ENCODE measurements around the gene CCDC91. TPM values are rescaled to one million over a fixed set of nuclear protein-coding genes. Genes with fewer than 3 reads are reported as not detected.

The CCDC91 gene
- total and polyA plus RNA-seq, 2 donors (not counting 1 experiment from before 2014, with no cell fraction given), result 23.9 to 47.6 TPM

- Histone ChIP-seq H3K36me3 (ENCODE audit: control insufficient read depth, insufficient read depth, low read length) (no peaks in the 10 kb centered on the region), H4K20me1 (ENCODE audit: control insufficient read depth, extremely low read depth, insufficient read depth, low read length) (no peaks in the 10 kb centered on the region), H3K27me3 (ENCODE audit: control insufficient read depth, insufficient read depth, low read length) (no peaks in the 10 kb centered on the region), H3K79me2 (ENCODE audit: control insufficient read depth, insufficient read depth, low read length) (no peaks in the 10 kb centered on the region), H3K9ac (ENCODE audit: insufficient read depth, low read length) (no peak overlapping the region), H3K4me1 (ENCODE audit: control insufficient read depth, extremely low read depth, insufficient read depth, low read length) (no peaks in the 10 kb centered on the region), H3K27ac (ENCODE audit: insufficient read depth, low read length) (no peak overlapping the region), H2AFZ (ENCODE audit: low read length) (no peak overlapping the region), H3K4me2 (ENCODE audit: extremely low read depth, insufficient read depth, low read length) (no peak overlapping the region), H3K9me3 (ENCODE audit: control insufficient read depth, insufficient read depth, low read depth, low read length) (no peaks in the 10 kb centered on the region), H3K4me3 (replicated peaks in 1 of 4; ENCODE audit: control extremely low read depth in 1 of 4, insufficient read depth in 1 of 4, low read depth in 3 of 4, low read length in 4 of 4) (no peak overlapping the region)
- TF ChIP-seq EZH2 (IDR thresholded peaks at IDR 0.05; ENCODE audit: low read length, missing control alignments), result no peak
- TF ChIP-seq, protein P1, sequence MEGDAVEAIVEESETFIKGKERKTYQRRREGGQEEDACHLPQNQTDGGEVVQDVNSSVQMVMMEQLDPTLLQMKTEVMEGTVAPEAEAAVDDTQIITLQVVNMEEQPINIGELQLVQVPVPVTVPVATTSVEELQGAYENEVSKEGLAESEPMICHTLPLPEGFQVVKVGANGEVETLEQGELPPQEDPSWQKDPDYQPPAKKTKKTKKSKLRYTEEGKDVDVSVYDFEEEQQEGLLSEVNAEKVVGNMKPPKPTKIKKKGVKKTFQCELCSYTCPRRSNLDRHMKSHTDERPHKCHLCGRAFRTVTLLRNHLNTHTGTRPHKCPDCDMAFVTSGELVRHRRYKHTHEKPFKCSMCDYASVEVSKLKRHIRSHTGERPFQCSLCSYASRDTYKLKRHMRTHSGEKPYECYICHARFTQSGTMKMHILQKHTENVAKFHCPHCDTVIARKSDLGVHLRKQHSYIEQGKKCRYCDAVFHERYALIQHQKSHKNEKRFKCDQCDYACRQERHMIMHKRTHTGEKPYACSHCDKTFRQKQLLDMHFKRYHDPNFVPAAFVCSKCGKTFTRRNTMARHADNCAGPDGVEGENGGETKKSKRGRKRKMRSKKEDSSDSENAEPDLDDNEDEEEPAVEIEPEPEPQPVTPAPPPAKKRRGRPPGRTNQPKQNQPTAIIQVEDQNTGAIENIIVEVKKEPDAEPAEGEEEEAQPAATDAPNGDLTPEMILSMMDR (conservative IDR thresholded peaks at IDR 0.05 in 1 of 2, IDR thresholded peaks at IDR 0.05 in 1 of 2; ENCODE audit: low read depth in 1 of 2, low read length in 2 of 2), result no peak
- DNase-seq (ENCODE audit: low read depth in 2 of 2), result no peak
Observed at GRCh38 chr12:28512876-28513275, 322.6 kb downstream of the CCDC91 start.

- Histone ChIP-seq H3K27ac (ENCODE audit: insufficient read depth, low read length) (no peak overlapping the region), H3K27me3 (ENCODE audit: control insufficient read depth, insufficient read depth, low read length) (no peaks in the 10 kb centered on the region), H3K9ac (ENCODE audit: insufficient read depth, low read length) (no peak overlapping the region), H3K79me2 (ENCODE audit: control insufficient read depth, insufficient read depth, low read length) (no peaks in the 10 kb centered on the region), H3K4me3 (replicated peaks in 1 of 4; ENCODE audit: control extremely low read depth in 1 of 4, insufficient read depth in 1 of 4, low read depth in 3 of 4, low read length in 4 of 4) (no peak overlapping the region), H2AFZ (ENCODE audit: low read length) (no peak overlapping the region), H3K4me1 (ENCODE audit: control insufficient read depth, extremely low read depth, insufficient read depth, low read length) (no peaks in the 10 kb centered on the region), H3K4me2 (ENCODE audit: extremely low read depth, insufficient read depth, low read length) (no peak overlapping the region), H4K20me1 (ENCODE audit: control insufficient read depth, extremely low read depth, insufficient read depth, low read length) (no peaks in the 10 kb centered on the region), H3K9me3 (ENCODE audit: control insufficient read depth, insufficient read depth, low read depth, low read length) (no peaks in the 10 kb centered on the region), H3K36me3 (ENCODE audit: control insufficient read depth, insufficient read depth, low read length) (no peaks in the 10 kb centered on the region)
- no peak for DNase-seq (ENCODE audit: low read depth in 2 of 2)
- TF ChIP-seq, protein P1 (conservative IDR thresholded peaks at IDR 0.05 in 1 of 2, IDR thresholded peaks at IDR 0.05 in 1 of 2; ENCODE audit: low read depth in 1 of 2, low read length in 2 of 2), result no peak
- TF ChIP-seq EZH2 (IDR thresholded peaks at IDR 0.05; ENCODE audit: low read length, missing control alignments), result no peak
Observed at GRCh38 chr12:28513983-28514382, 323.7 kb downstream of the CCDC91 start.

DNA sequence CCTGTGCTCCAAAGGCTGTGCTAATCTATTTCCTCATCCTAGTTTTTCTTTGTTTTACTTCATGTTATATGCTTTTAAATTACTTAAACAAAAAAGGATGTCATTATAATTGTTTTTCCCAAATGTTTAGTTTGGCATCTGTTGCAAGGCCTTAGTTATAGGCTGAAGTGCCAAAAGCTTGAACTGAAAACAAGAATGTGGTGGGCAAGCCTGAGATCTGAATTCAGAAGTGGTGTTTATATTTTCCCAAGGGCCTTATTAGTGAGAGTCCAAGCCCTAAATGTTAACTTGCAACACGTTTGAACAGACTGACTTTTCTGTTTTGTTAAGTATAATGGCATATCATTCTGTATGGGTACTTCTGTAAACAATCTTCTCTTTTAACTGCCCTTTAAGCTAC is 326.8 kb downstream of the CCDC91 start:
- H3K9me3 ChIP-seq (ENCODE audit: control insufficient read depth, insufficient read depth, low read depth, low read length), result no peaks in the 10 kb centered on the region
- H2AFZ ChIP-seq (ENCODE audit: low read length), result no peak overlapping the region
- TF ChIP-seq, protein P1 (conservative IDR thresholded peaks at IDR 0.05 in 1 of 2, IDR thresholded peaks at IDR 0.05 in 1 of 2; ENCODE audit: low read depth in 1 of 2, low read length in 2 of 2), result no peak
- TF ChIP-seq EZH2 (IDR thresholded peaks at IDR 0.05; ENCODE audit: low read length, missing control alignments), result no peak
- no peaks in the 10 kb centered on the region for H3K36me3 ChIP-seq (ENCODE audit: control insufficient read depth, insufficient read depth, low read length)
- H3K27me3 ChIP-seq (ENCODE audit: control insufficient read depth, insufficient read depth, low read length), result no peaks in the 10 kb centered on the region
- no peaks in the 10 kb centered on the region for H4K20me1 ChIP-seq (ENCODE audit: control insufficient read depth, extremely low read depth, insufficient read depth, low read length)
- no peaks in the 10 kb centered on the region for H3K4me1 ChIP-seq (ENCODE audit: control insufficient read depth, extremely low read depth, insufficient read depth, low read length)
- H3K4me3 ChIP-seq (replicated peaks in 1 of 4; ENCODE audit: control extremely low read depth in 1 of 4, insufficient read depth in 1 of 4, low read depth in 3 of 4, low read length in 4 of 4), result no peak overlapping the region
- no peak overlapping the region for H3K27ac ChIP-seq (ENCODE audit: insufficient read depth, low read length)
- no peak for DNase-seq (ENCODE audit: low read depth in 2 of 2)
- H3K4me2 ChIP-seq (ENCODE audit: extremely low read depth, insufficient read depth, low read length), result no peak overlapping the region
- H3K9ac ChIP-seq (ENCODE audit: insufficient read depth, low read length), result no peak overlapping the region
- no peaks in the 10 kb centered on the region for H3K79me2 ChIP-seq (ENCODE audit: control insufficient read depth, insufficient read depth, low read length)

Data from fibroblast of lung (primary cell).